HEK293 (cell line): ENCODE results near the gene VDR.

ENCODE experiments used
- CTCF ChIA-PET: fragments of 350-600 bp; formaldehyde crosslinking; extraction: SDS; loops from one replicate; lab custom pipeline; 2021; ENCODE audit warnings: antibody characterized with exemption; lab: Yijun Ruan, JAX
- POLR2A ChIA-PET: fragments of 300-600 bp; formaldehyde crosslinking; extraction: SDS; loops from one replicate; lab custom pipeline; 2020; ENCODE audit warnings: antibody characterized with exemption, inconsistent platforms; lab: Yijun Ruan, JAX
- H3K27ac ChIP-seq: fragments of 200-500 bp; sonication (Bioruptor generic); 2 replicates; pipeline ENCODE4 v1.5.1; 2014; ENCODE audit warnings: low read depth, low read length, control low read depth, inconsistent platforms; ENCODE audit errors: extremely low read depth
- H3K36me3 ChIP-seq, 2 experiments: fragments of 200-500 bp in 1 of 2; sonication (Bioruptor generic) in 1 of 2; 1 replicate in 1 of 2; 2 replicates in 1 of 2; pipeline ENCODE4 v1.5.1; 2014 to 2017; ENCODE audit warnings: inconsistent platforms in 2 of 2, low read length in 2 of 2; ENCODE audit not compliant: control insufficient read depth in 2 of 2, insufficient read depth in 1 of 2
- H3K4me1 ChIP-seq: fragments of 200-500 bp; sonication (Bioruptor generic); 2 replicates; pipeline ENCODE4 v1.5.1; 2014; ENCODE audit warnings: mild to moderate bottlenecking, low read length, inconsistent platforms; ENCODE audit not compliant: control insufficient read depth, insufficient read depth
- H3K4me3 ChIP-seq: 2 replicates; pipeline ENCODE4 v1.5.1; 2011; ENCODE audit warnings: low read depth, mild to moderate bottlenecking, control low read depth, low read length, moderate library complexity
- H3K9me3 ChIP-seq: fragments of 200-500 bp; sonication (Bioruptor generic); 2 replicates; pipeline ENCODE4 v1.5.1; 2014; ENCODE audit warnings: low read depth, low read length, inconsistent platforms; ENCODE audit not compliant: control insufficient read depth, insufficient read depth
- EGR2 ChIP-seq: fragments of 450-650 bp; formaldehyde crosslinking; IDR thresholded peaks from 2 replicates; pipeline ENCODE4 v1.5.1; 2016; ENCODE audit warnings: low read depth, missing biosample characterization, missing genetic modification characterization
- GLIS2 ChIP-seq: fragments of 450-650 bp; formaldehyde crosslinking; IDR thresholded peaks from 2 replicates; pipeline ENCODE4 v1.5.1; 2016; ENCODE audit warnings: missing biosample characterization, missing genetic modification characterization
- KLF10 ChIP-seq: fragments of 450-650 bp; IDR thresholded peaks from 2 replicates; pipeline ENCODE4 v1.5.1; 2018; ENCODE audit warnings: missing biosample characterization, mild to moderate bottlenecking, missing genetic modification characterization
- PRDM1 ChIP-seq: fragments of 450-650 bp; formaldehyde crosslinking; IDR thresholded peaks from 2 replicates; pipeline ENCODE4; 2016; ENCODE audit warnings: missing biosample characterization, missing genetic modification characterization
- TRIM28 ChIP-seq: IDR thresholded peaks from 2 replicates; pipeline ENCODE4 v1.6.1; 2011; ENCODE audit warnings: low read length, control low read depth, borderline replicate concordance
- ZBTB17 ChIP-seq: fragments of 450-650 bp; formaldehyde crosslinking; IDR thresholded peaks from 2 replicates; pipeline ENCODE4 v1.5.1; 2016; ENCODE audit warnings: missing biosample characterization, missing genetic modification characterization
- ZFP3 ChIP-seq: fragments of 450-650 bp; formaldehyde crosslinking; IDR thresholded peaks from 2 replicates; pipeline ENCODE4 v1.5.1; 2016; ENCODE audit warnings: low read depth, missing biosample characterization, missing genetic modification characterization
- ZNF121 ChIP-seq: fragments of 450-650 bp; formaldehyde crosslinking; IDR thresholded peaks from 2 replicates; pipeline ENCODE4 v1.5.1; 2016; ENCODE audit warnings: missing biosample characterization, missing genetic modification characterization
- ZNF133 ChIP-seq: fragments of 450-650 bp; formaldehyde crosslinking; IDR thresholded peaks from 2 replicates; pipeline ENCODE4 v1.5.1; 2016; ENCODE audit warnings: missing biosample characterization, missing genetic modification characterization
- ZNF146 ChIP-seq: fragments of 450-650 bp; formaldehyde crosslinking; IDR thresholded peaks from 2 replicates; pipeline ENCODE4 v1.5.1; 2016; ENCODE audit warnings: missing biosample characterization, missing genetic modification characterization
- ZNF174 ChIP-seq: fragments of 450-650 bp; formaldehyde crosslinking; IDR thresholded peaks from 2 replicates; pipeline ENCODE4 v1.5.0; 2017; ENCODE audit warnings: missing biosample characterization, mild to moderate bottlenecking, missing genetic modification characterization
- ZNF223 ChIP-seq: fragments of 450-650 bp; formaldehyde crosslinking; IDR thresholded peaks from 2 replicates; pipeline ENCODE4 v1.5.1; 2016; ENCODE audit warnings: missing biosample characterization, missing genetic modification characterization
- ZNF239 ChIP-seq: fragments of 450-650 bp; formaldehyde crosslinking; IDR thresholded peaks from 2 replicates; pipeline ENCODE4 v1.5.1; 2016; ENCODE audit warnings: missing biosample characterization, missing genetic modification characterization
- ZNF350 ChIP-seq: fragments of 450-650 bp; formaldehyde crosslinking; IDR thresholded peaks from 2 replicates; pipeline ENCODE4 v1.5.0; 2017; ENCODE audit warnings: missing biosample characterization, mild to moderate bottlenecking, missing genetic modification characterization
- ZNF391 ChIP-seq: fragments of 450-650 bp; formaldehyde crosslinking; IDR thresholded peaks from 2 replicates; pipeline ENCODE4 v1.5.1; 2016; ENCODE audit warnings: low read depth, missing biosample characterization, missing genetic modification characterization, borderline replicate concordance
- ZNF548 ChIP-seq: fragments of 450-650 bp; formaldehyde crosslinking; IDR thresholded peaks from 2 replicates; pipeline ENCODE4 v1.5.1; 2016; ENCODE audit warnings: missing biosample characterization, missing genetic modification characterization
- ZNF561 ChIP-seq: fragments of 450-650 bp; IDR thresholded peaks from 2 replicates; pipeline ENCODE4 v1.5.1; 2018; ENCODE audit warnings: missing biosample characterization, missing genetic modification characterization, borderline replicate concordance
- ZNF600 ChIP-seq: fragments of 450-650 bp; formaldehyde crosslinking; IDR thresholded peaks from 2 replicates; pipeline ENCODE4 v1.5.1; 2016; ENCODE audit warnings: missing biosample characterization, missing genetic modification characterization
- ZNF76 ChIP-seq: fragments of 450-650 bp; formaldehyde crosslinking; IDR thresholded peaks from 2 replicates; pipeline ENCODE4; 2016; ENCODE audit warnings: low read depth, missing biosample characterization, missing genetic modification characterization, borderline replicate concordance
- TF ChIP-seq, protein P1 (sequence below): fragments of 450-650 bp; formaldehyde crosslinking; IDR thresholded peaks from 2 replicates; pipeline ENCODE4 v1.5.1; 2016; ENCODE audit warnings: missing biosample characterization, missing genetic modification characterization, borderline replicate concordance
- TF ChIP-seq, protein P2 (sequence below): fragments of 450-650 bp; formaldehyde crosslinking; IDR thresholded peaks from 2 replicates; pipeline ENCODE4 v1.5.1; 2016; ENCODE audit warnings: missing biosample characterization, missing genetic modification characterization
- TF ChIP-seq, protein P3 (sequence below): fragments of 450-650 bp; formaldehyde crosslinking; IDR thresholded peaks from 2 replicates; pipeline ENCODE4 v1.5.1; 2016; ENCODE audit warnings: missing biosample characterization, missing genetic modification characterization
- TF ChIP-seq, protein P4 (sequence below): fragments of 450-650 bp; formaldehyde crosslinking; IDR thresholded peaks from 2 replicates; pipeline ENCODE4 v1.5.1; 2016; ENCODE audit warnings: missing biosample characterization, missing genetic modification characterization
- TF ChIP-seq, protein P5 (sequence below): fragments of 450-650 bp; formaldehyde crosslinking; IDR thresholded peaks from 2 replicates; pipeline ENCODE4 v1.5.1; 2017; ENCODE audit warnings: missing biosample characterization, missing genetic modification characterization
- TF ChIP-seq, protein P6 (sequence below): fragments of 450-650 bp; formaldehyde crosslinking; IDR thresholded peaks from 2 replicates; pipeline ENCODE4 v1.5.1; 2016; ENCODE audit warnings: missing biosample characterization, missing genetic modification characterization

VDR gene

DNA sequence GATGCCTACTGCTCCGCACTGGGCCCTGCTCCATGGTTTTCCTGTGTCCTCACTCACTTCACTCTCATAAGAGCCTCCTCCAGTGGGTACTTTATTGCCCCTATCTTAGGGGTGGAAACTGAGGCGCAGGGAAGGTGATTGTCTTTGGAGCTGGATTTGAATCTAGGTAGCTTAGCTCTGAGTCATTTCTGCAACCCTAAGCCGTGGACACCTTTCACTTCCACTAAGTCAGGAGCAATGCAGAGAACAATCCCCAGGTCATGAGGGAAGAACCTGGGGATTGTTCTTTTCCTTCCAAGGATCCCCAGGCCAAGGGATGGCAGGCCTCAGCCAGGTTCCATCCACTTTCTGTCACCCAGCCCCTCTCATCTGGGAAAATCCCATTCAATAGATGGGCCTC is 20.3 kb downstream of the VDR start:
- Histone ChIP-seq H3K4me3 (no peak overlapping the region), H3K9me3 (no peaks in the 10 kb centered on the region), H3K27ac (no peak overlapping the region), H3K4me1 (no peaks in the 10 kb centered on the region), H3K36me3 (no peaks in the 10 kb centered on the region)
- CTCF ChIA-PET, result interaction anchor here (1.0 kb wide), 1 partner anchor 77 kb away, joined by 4 read pairs; no protein-coding TSS in a partner anchor
- TF ChIP-seq, protein P1, sequence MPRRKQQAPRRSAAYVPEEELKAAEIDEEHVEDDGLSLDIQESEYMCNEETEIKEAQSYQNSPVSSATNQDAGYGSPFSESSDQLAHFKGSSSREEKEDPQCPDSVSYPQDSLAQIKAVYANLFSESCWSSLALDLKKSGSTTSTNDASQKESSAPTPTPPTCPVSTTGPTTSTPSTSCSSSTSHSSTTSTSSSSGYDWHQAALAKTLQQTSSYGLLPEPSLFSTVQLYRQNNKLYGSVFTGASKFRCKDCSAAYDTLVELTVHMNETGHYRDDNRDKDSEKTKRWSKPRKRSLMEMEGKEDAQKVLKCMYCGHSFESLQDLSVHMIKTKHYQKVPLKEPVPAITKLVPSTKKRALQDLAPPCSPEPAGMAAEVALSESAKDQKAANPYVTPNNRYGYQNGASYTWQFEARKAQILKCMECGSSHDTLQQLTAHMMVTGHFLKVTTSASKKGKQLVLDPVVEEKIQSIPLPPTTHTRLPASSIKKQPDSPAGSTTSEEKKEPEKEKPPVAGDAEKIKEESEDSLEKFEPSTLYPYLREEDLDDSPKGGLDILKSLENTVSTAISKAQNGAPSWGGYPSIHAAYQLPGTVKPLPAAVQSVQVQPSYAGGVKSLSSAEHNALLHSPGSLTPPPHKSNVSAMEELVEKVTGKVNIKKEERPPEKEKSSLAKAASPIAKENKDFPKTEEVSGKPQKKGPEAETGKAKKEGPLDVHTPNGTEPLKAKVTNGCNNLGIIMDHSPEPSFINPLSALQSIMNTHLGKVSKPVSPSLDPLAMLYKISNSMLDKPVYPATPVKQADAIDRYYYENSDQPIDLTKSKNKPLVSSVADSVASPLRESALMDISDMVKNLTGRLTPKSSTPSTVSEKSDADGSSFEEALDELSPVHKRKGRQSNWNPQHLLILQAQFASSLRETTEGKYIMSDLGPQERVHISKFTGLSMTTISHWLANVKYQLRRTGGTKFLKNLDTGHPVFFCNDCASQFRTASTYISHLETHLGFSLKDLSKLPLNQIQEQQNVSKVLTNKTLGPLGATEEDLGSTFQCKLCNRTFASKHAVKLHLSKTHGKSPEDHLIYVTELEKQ (tag by site-specific recombination), result no peak
- TF ChIP-seq GLIS2 (tag by site-specific recombination), result no peak
- no peak for TF ChIP-seq ZNF121 (tag by site-specific recombination)
- TF ChIP-seq ZNF391 (tag by site-specific recombination), result no peak
- TF ChIP-seq ZFP3, result no peak
- TF ChIP-seq EGR2, result no peak
- TF ChIP-seq KLF10, result no peak
- TF ChIP-seq, protein P2, sequence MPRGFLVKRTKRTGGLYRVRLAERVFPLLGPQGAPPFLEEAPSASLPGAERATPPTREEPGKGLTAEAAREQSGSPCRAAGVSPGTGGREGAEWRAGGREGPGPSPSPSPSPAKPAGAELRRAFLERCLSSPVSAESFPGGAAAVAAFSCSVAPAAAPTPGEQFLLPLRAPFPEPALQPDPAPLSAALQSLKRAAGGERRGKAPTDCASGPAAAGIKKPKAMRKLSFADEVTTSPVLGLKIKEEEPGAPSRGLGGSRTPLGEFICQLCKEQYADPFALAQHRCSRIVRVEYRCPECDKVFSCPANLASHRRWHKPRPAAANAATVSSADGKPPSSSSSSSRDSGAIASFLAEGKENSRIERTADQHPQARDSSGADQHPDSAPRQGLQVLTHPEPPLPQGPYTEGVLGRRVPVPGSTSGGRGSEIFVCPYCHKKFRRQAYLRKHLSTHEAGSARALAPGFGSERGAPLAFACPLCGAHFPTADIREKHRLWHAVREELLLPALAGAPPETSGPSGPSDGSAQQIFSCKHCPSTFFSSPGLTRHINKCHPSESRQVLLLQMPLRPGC (tag by site-specific recombination), result no peak
- no peak for TF ChIP-seq PRDM1 (tag by site-specific recombination)
- no peak for TF ChIP-seq ZNF223
- TF ChIP-seq ZNF548 (tag by site-specific recombination), result no peak
- POLR2A ChIA-PET, result interaction anchor here (0.8 kb wide), 1 partner anchor 33 kb away, joined by 3 read pairs; no protein-coding TSS in a partner anchor

DNA sequence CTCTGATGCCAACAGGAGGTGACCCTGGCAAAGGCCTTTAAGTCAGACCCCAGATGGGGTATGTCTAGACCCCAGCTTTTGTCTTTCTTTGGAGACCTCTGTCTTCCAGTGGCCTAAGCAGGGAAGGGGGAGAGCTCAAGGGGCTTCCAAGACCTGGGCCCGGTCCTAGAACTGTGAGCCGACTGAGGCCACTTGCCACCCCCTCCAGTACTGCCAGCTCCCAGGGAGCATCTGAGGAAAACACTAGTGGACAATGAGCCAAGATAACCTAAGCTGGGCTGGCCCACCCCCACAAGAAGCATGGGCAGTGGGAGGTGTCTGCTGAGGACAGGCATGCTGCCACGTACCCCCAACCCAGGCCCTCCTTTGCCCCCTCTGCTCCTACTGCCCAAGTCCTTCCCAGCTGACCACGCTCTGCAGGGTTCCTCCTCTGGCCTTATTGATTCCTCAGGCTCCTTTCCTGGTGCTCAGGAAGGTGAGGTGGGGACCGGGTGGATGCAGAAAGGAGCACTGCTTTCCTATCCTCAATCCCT is 21.1 kb downstream of the VDR start:
- ChIA-PET CTCF (interaction anchor here (0.6 to 1.5 kb wide), 6 partner anchors 12 to 335 kb away, joined by 3 to 5 read pairs (median 3); no protein-coding TSS in a partner anchor), POLR2A (no interaction called here)
- TF ChIP-seq ZNF174 (tag by site-specific recombination) (no peak), ZNF146 (tag by site-specific recombination) (no peak), ZNF133 (tag by site-specific recombination) (no peak), ZNF350 (no peak), ZNF223 (no peak), ZNF561 (tag by site-specific recombination) (no peak), ZNF76 (tag by site-specific recombination) (no peak), TRIM28 (no peak), ZNF600 (no peak), ZNF239 (tag by site-specific recombination) (no peak), ZBTB17 (tag by site-specific recombination) (no peak)
- TF ChIP-seq, protein P3, sequence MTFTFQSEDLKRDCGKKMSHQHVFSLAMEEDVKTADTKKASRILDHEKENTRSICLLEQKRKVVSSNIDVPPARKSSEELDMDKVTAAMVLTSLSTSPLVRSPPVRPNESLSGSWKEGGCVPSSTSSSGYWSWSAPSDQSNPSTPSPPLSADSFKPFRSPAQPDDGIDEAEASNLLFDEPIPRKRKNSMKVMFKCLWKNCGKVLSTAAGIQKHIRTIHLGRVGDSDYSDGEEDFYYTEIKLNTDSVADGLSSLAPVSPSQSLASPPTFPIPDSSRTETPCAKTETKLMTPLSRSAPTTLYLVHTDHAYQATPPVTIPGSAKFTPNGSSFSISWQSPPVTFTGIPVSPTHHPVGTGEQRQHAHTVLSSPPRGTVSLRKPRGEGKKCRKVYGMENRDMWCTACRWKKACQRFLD (tag by site-specific recombination), result no peak
- TF ChIP-seq, protein P4, sequence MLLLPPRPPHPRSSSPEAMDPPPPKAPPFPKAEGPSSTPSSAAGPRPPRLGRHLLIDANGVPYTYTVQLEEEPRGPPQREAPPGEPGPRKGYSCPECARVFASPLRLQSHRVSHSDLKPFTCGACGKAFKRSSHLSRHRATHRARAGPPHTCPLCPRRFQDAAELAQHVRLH, result no peak
- TF ChIP-seq, protein P5, sequence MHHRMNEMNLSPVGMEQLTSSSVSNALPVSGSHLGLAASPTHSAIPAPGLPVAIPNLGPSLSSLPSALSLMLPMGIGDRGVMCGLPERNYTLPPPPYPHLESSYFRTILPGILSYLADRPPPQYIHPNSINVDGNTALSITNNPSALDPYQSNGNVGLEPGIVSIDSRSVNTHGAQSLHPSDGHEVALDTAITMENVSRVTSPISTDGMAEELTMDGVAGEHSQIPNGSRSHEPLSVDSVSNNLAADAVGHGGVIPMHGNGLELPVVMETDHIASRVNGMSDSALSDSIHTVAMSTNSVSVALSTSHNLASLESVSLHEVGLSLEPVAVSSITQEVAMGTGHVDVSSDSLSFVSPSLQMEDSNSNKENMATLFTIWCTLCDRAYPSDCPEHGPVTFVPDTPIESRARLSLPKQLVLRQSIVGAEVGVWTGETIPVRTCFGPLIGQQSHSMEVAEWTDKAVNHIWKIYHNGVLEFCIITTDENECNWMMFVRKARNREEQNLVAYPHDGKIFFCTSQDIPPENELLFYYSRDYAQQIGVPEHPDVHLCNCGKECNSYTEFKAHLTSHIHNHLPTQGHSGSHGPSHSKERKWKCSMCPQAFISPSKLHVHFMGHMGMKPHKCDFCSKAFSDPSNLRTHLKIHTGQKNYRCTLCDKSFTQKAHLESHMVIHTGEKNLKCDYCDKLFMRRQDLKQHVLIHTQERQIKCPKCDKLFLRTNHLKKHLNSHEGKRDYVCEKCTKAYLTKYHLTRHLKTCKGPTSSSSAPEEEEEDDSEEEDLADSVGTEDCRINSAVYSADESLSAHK (tag by site-specific recombination), result no peak
- TF ChIP-seq, protein P6, sequence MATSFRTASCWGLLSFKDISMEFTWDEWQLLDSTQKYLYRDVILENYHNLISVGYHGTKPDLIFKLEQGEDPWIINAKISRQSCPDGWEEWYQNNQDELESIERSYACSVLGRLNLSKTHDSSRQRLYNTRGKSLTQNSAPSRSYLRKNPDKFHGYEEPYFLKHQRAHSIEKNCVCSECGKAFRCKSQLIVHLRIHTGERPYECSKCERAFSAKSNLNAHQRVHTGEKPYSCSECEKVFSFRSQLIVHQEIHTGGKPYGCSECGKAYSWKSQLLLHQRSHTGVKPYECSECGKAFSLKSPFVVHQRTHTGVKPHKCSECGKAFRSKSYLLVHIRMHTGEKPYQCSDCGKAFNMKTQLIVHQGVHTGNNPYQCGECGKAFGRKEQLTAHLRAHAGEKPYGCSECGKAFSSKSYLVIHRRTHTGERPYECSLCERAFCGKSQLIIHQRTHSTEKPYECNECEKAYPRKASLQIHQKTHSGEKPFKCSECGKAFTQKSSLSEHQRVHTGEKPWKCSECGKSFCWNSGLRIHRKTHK (tag by site-specific recombination), result no peak
- Histone ChIP-seq H3K27ac (no peak overlapping the region), H3K4me3 (no peak overlapping the region), H3K36me3 (no peaks in the 10 kb centered on the region), H3K4me1 (no peaks in the 10 kb centered on the region), H3K9me3 (no peaks in the 10 kb centered on the region)
